ENCODE measurements around the gene ACKR4.

GRCh38 chr3:132570016-132570415 lies 27.1 kb upstream of the ACKR4 start:
- TF ChIP-seq CTCF (conservative IDR thresholded peaks at IDR 0.05): no peak
- no peak for TF ChIP-seq ZFX (IDR thresholded peaks at IDR 0.05)

All from C4-2B (cell line).